GM12892 (cell line): ENCODE measurements around the gene U2AF1.
"Not testable (repeated sequence)": the region's sequence is repeated elsewhere in the genome, so short reads cannot be mapped to it uniquely, and the experiment has no call there.

Experiments used
- POLR2A ChIP-seq: IDR thresholded peaks from 2 replicates; pipeline ENCODE4 v1.6.1; 2011; ENCODE audit warnings: low read depth, low read length, control low read depth
- POLR2AphosphoS5 ChIP-seq: IDR thresholded peaks from 2 replicates; pipeline ENCODE4 v1.6.1; 2011; ENCODE audit warnings: low read depth, low read length, control low read depth
- TAF1 ChIP-seq: IDR thresholded peaks from 2 replicates; pipeline ENCODE4 v1.6.1; 2011; ENCODE audit warnings: low read depth, mild to moderate bottlenecking, control low read depth, low read length, borderline replicate concordance

DNA sequence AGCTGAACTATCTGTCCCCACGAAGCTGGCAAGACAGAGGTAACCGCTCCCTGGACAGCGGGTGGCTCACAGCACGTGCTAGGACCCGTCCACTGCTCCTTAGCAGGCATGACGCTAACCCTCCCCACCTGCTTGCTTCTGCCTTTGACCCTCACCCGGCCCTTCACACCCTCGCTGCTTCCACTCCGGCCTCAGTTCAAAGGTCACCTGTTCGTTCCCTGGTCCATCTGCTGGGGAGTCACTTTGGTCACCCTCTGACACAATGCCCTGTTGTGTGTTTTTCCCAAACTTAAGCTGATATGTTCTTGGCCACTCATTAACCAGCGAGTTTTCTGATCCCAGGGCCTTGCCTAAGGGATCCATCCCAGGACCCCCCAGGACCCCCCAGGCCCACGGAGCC, 39.3 kb downstream of the U2AF1 start:
- not testable (repeated sequence) for TF ChIP-seq POLR2A, TAF1, POLR2AphosphoS5
